Glutamatergic neuron (in vitro differentiated cells): ENCODE measurements around the gene SLCO6A1. TPM values are rescaled to one million over a fixed set of nuclear protein-coding genes. Genes with fewer than 3 reads are reported as not detected.

Source experiments
- DNase-seq: peaks from one replicate; pipeline ENCODE4 v3.0.0; 2022
- H3K27ac Mint-ChIP-seq: one replicate; pipeline ENCODE4 v1.8.0; 2020; ENCODE audit warnings: mild to moderate bottlenecking, mixed read lengths, inconsistent platforms; ENCODE audit not compliant: unreplicated experiment
- H3K27me3 Mint-ChIP-seq: one replicate; pipeline ENCODE4 v1.8.0; 2020; ENCODE audit warnings: mild to moderate bottlenecking, moderate library complexity, mixed read lengths, inconsistent platforms; ENCODE audit not compliant: unreplicated experiment
- H3K36me3 Mint-ChIP-seq: one replicate; pipeline ENCODE4 v1.8.0; 2020; ENCODE audit warnings: mild to moderate bottlenecking, mixed read lengths, inconsistent platforms; ENCODE audit not compliant: unreplicated experiment
- H3K4me1 Mint-ChIP-seq: one replicate; pipeline ENCODE4 v1.8.0; 2020; ENCODE audit warnings: mild to moderate bottlenecking, low read depth, mixed read lengths, inconsistent platforms; ENCODE audit not compliant: unreplicated experiment
- H3K4me3 Mint-ChIP-seq: one replicate; pipeline ENCODE4 v1.8.0; 2020; ENCODE audit warnings: mild to moderate bottlenecking, mixed read lengths, inconsistent platforms; ENCODE audit not compliant: unreplicated experiment
- H3K9me3 Mint-ChIP-seq: one replicate; pipeline ENCODE4 v1.8.0; 2020; ENCODE audit warnings: mild to moderate bottlenecking, moderate library complexity, mixed read lengths, inconsistent platforms; ENCODE audit not compliant: unreplicated experiment
- total RNA-seq: library from RNA; stranded (reverse); fragmentation: NEBNext Ultra II Directional; extraction: Animal tissue kit (Norgen Biotek cat#: 25700); gene quantifications from one replicate; pipeline ENCODE4 v1.2.1, GENCODE V29; 2021; ENCODE audit not compliant: unreplicated experiment
- TF ChIP-seq, protein P1 (sequence below): fragments of 200-600 bp; sonication (generic); IDR thresholded peaks from one replicate; pipeline ENCODE4 v1.5.0; 2021; ENCODE audit not compliant: partially characterized antibody, unreplicated experiment

Gene SLCO6A1
- total RNA-seq, 1 donor from 2014 or later: 1.6 TPM

DNA sequence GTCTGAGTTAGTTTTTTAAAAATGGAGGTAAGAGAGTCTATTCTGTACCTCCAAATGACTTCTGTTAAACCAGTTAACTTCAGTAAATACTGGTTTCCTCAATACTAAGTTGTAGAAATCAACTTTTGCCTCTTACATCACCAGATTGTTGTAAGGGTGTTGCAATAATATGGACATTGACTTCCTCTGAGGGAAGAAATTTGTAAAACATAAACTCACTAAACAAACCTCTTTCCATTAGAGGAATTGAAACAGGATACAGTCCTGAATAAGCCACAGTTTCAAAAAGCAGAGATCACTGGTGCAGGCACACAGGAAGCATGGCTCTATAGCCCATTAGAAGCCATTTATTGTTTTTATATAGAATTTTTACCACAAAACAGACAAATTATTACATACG, 32.7 kb upstream of the SLCO6A1 start:
- H3K4me1 Mint-ChIP-seq: peaks cover 6% of the 10 kb centered on the region
- no peaks in the 10 kb centered on the region for H3K9me3 Mint-ChIP-seq
- no peaks in the 10 kb centered on the region for H3K36me3 Mint-ChIP-seq
- no peaks in the 10 kb centered on the region for H3K27me3 Mint-ChIP-seq
- no peak for DNase-seq
- TF ChIP-seq, protein P1, sequence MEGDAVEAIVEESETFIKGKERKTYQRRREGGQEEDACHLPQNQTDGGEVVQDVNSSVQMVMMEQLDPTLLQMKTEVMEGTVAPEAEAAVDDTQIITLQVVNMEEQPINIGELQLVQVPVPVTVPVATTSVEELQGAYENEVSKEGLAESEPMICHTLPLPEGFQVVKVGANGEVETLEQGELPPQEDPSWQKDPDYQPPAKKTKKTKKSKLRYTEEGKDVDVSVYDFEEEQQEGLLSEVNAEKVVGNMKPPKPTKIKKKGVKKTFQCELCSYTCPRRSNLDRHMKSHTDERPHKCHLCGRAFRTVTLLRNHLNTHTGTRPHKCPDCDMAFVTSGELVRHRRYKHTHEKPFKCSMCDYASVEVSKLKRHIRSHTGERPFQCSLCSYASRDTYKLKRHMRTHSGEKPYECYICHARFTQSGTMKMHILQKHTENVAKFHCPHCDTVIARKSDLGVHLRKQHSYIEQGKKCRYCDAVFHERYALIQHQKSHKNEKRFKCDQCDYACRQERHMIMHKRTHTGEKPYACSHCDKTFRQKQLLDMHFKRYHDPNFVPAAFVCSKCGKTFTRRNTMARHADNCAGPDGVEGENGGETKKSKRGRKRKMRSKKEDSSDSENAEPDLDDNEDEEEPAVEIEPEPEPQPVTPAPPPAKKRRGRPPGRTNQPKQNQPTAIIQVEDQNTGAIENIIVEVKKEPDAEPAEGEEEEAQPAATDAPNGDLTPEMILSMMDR: no peak
- H3K4me3 Mint-ChIP-seq: no peak overlapping the region
- no peak overlapping the region for H3K27ac Mint-ChIP-seq

DNA sequence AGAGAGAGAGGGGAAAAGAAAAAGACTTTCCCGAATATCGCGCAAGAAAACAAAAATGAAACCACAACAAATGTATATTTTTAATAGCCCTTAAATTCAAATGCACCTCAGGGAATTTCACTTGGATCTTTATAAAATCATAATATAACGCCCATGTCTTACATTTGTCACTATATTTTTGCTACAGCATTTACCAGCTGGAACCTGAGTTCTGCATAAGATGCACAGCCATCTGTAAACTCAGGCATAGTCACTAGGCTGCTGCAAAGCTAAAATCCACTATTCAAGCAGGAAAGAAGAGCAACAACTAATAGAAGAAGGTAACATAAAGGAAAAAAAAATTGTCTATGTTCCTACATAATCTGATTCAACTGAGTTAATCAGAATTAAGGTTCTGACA, 30.6 kb upstream of the SLCO6A1 start:
- Mint-ChIP-seq H3K27me3 (no peaks in the 10 kb centered on the region), H3K4me3 (no peak overlapping the region), H3K9me3 (no peaks in the 10 kb centered on the region), H3K4me1 (peaks cover 6% of the 10 kb centered on the region), H3K36me3 (peaks cover 2% of the 10 kb centered on the region), H3K27ac (no peak overlapping the region)
- DNase-seq: no peak
- TF ChIP-seq, protein P1: no peak

DNA sequence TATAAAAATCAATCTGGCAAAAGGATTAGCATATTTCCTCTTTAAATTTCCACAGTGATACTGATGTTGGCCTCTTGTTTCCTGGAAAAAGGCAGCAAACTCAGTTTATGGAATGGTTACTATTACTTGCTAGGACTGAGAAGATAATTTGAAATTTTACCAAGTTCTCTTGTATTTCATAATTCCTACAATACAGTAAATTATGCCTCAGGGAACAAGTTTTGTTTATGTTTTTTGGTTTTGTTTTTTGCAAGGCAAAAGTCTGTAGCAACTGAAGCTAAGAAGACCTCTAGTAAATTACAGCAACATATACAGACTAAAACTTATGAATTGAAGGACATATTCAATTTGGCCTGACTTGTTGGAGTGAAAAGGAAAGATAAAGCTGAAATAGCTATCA, 30.2 kb upstream of the SLCO6A1 start:
- no peaks in the 10 kb centered on the region for H3K9me3 Mint-ChIP-seq
- H3K36me3 Mint-ChIP-seq: peaks cover 6% of the 10 kb centered on the region
- DNase-seq: no peak
- H3K4me3 Mint-ChIP-seq: no peak overlapping the region
- H3K4me1 Mint-ChIP-seq: peaks cover 6% of the 10 kb centered on the region
- TF ChIP-seq, protein P1: no peak
- no peak overlapping the region for H3K27ac Mint-ChIP-seq
- no peaks in the 10 kb centered on the region for H3K27me3 Mint-ChIP-seq

DNA sequence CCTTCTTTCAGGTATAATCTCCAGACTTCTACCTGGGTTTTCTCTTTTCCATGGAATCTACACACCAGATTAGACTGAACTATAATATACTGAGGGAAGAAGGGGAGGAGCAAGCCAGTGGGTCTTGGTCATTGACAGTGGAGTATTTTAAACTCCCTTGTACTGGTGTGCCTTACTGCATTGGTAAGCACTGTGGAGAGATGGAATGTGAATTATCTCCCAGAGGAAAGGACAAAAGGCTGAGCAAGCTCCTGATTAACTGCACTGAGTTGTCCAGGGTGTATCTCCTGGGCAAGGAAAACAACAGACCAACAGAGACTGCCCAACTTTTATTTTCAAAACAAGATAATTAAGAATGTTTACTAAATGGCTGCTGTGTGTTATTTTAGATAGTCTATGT, 29.8 kb upstream of the SLCO6A1 start:
- TF ChIP-seq, protein P1: no peak
- DNase-seq: no peak
- Mint-ChIP-seq H3K4me1 (peaks cover 6% of the 10 kb centered on the region), H3K27me3 (no peaks in the 10 kb centered on the region), H3K9me3 (no peaks in the 10 kb centered on the region), H3K4me3 (no peak overlapping the region), H3K27ac (no peak overlapping the region), H3K36me3 (peaks cover 7% of the 10 kb centered on the region)

DNA sequence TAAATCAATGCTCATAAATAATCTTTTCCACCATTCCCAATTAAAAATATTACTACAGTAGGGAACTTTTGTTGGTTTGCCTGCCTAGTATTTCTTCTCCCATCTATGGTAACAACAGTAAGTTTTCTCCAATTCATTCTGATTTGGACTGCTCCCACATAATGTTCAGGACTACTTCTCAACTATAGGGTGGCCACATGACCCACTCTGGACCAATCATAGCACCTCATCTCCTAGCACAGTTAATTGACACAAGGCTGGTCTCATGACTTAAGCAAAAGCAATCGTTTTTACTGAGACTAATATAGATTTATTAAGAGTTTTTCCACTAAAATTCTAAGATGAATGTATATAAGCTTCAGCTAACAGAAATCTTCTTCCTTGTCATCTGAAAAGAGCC, 28.7 kb upstream of the SLCO6A1 start:
- H3K27me3 Mint-ChIP-seq: no peaks in the 10 kb centered on the region
- TF ChIP-seq, protein P1: no peak
- no peaks in the 10 kb centered on the region for H3K9me3 Mint-ChIP-seq
- peaks cover 7% of the 10 kb centered on the region for H3K36me3 Mint-ChIP-seq
- H3K4me1 Mint-ChIP-seq: peaks cover 8% of the 10 kb centered on the region
- H3K27ac Mint-ChIP-seq: no peak overlapping the region
- H3K4me3 Mint-ChIP-seq: no peak overlapping the region
- DNase-seq: no peak
